Uterus (tissue), 2 donors: ENCODE data around the gene FIGNL1.

Experiments
- CTCF ChIP-seq, 4 experiments: fragments of 200-600 bp in 2 of 4; fragments of 450-650 bp in 2 of 4; sonication (generic) in 2 of 4; IDR thresholded peaks; one replicate each; pipeline ENCODE4 v1.5.1; 2016 to 2019; ENCODE audit warnings: antibody characterized with exemption in 4 of 4, mild to moderate bottlenecking in 2 of 4, moderate library complexity in 1 of 4
- POLR2A ChIP-seq, 2 donors: fragments of 450-650 bp; IDR thresholded peaks; one replicate each; pipeline ENCODE4 v1.6.1; 2016; ENCODE audit warnings: antibody characterized with exemption in 2 of 2, mild to moderate bottlenecking in 1 of 2, moderate library complexity in 1 of 2

DNA sequence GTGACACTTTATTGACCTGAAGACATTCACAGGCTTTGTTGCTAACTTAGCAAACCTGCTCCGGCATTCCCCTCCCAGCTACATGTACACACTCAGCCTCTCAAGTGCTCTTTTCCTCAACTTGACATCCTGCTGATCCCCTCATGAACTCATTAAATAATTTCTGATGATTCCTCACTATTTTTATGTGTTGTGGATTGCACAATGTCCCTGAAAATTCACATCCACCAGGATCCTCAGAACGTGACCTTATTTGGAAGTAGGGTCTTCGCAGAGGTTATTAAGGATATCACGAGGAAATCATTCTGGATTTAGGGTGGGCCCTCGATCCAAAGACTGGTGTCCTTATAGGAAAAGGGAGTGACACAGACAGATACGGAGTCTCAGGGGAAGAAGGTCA, 27.3 kb downstream of the FIGNL1 start:
- TF ChIP-seq CTCF (IDR thresholded peaks at IDR 0.05), result no peak
- no peak for TF ChIP-seq POLR2A (IDR thresholded peaks at IDR 0.05)
